Measurements from ENCODE around the gene PPM1J.

PPM1J gene

DNA sequence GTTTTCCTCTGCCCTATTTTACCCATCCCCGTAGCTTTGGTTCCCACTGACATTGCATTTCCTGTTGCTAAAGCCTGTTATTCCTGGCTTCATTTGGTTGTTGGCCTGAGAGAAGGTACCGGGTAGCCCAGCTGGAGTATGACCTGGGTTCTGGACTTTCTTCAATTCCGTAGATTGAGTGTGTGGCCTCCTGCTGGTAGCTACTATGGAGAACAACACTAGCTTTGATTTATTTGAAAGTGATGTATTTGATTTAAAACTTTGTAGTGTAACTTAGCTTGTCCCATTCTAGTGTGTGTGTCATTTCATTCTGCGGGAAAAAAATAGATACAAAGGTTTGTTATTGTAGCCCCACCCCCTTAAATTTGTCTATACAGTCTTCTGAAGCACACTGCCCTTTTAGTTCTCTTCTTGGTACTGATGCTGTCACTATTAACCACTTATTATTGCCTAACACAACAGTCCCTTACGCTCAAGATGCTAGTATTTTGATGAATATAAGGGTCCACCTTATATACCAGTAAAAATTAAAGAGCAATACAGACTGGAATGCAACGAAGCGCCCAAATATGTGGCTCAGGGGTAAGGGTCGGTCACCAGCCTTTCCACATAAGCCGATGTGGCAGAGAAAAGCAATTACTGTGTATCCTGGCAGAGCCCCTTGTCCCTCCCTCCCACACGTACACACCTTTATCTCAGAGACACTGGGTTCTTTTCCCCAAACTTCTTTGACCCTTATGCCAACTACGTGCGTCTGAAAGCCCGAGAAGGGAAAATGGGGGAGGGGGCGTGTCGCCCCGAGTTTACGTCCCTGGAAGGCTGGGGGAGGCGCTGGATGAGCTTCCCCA lies 41.3 kb downstream of the PPM1J start:
- in situ Hi-C loops (cut with MboI; ENCODE audit: low sequenced_read_pairs, unreplicated experiment) = no loop called here

DNA sequence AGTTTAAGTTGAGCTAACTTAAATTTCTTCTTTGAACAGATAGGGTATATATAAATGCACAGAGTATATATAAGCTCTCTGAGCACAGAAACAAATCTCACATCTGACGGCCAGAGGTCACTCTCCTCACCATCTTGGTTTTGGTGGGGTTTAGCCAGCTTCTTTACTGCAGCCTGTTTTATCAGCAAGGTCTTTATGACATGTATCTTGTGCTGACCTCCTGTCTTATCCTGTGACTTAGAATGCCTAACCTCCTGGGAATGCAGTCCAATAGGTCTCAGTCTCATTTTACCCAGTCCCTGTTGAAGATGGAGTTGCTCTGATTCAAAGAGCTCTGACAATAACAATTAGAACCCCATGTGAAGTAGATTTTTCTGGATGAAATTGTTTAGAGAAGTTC lies 42.3 kb downstream of the PPM1J start:
- TF ChIP-seq, protein P1, sequence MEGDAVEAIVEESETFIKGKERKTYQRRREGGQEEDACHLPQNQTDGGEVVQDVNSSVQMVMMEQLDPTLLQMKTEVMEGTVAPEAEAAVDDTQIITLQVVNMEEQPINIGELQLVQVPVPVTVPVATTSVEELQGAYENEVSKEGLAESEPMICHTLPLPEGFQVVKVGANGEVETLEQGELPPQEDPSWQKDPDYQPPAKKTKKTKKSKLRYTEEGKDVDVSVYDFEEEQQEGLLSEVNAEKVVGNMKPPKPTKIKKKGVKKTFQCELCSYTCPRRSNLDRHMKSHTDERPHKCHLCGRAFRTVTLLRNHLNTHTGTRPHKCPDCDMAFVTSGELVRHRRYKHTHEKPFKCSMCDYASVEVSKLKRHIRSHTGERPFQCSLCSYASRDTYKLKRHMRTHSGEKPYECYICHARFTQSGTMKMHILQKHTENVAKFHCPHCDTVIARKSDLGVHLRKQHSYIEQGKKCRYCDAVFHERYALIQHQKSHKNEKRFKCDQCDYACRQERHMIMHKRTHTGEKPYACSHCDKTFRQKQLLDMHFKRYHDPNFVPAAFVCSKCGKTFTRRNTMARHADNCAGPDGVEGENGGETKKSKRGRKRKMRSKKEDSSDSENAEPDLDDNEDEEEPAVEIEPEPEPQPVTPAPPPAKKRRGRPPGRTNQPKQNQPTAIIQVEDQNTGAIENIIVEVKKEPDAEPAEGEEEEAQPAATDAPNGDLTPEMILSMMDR (IDR thresholded peaks at IDR 0.05; ENCODE audit: borderline replicate concordance, control extremely low read depth, extremely low read depth, insufficient read depth, missing control alignments) = no peak
- no peak for DNase-seq (ENCODE audit: low spot score)
- in situ Hi-C loops (cut with MboI; ENCODE audit: low sequenced_read_pairs, unreplicated experiment) = no loop called here

More for the DNA sequence above, 41.3 kb downstream of the PPM1J start:
- TF ChIP-seq, protein P1 (IDR thresholded peaks at IDR 0.05; ENCODE audit: borderline replicate concordance, control extremely low read depth, extremely low read depth, insufficient read depth, missing control alignments) = peak; percentile 28
- DNase-seq (ENCODE audit: low spot score) = no peak

DNA sequence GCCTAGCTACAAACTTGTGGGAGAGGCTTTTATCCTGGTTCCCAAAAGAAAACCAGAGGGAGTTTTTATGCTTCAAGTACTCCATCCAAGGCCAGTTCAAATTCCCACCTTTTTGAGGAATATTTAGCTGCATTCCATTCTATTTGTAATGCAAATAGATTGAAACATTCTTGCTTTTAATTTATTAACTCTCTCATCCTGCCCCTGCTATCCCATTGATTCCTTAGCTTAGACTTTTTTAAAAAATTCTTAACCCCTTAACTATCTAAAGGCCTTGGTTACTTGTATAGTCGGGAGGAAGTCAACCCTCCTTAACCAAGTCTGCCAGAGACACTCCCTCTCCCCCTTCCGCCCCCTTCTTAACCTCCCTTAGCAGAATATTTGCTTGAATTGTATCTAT lies 43.1 kb downstream of the PPM1J start:
- in situ Hi-C loops (cut with MboI; ENCODE audit: low sequenced_read_pairs, unreplicated experiment) = no loop called here
- TF ChIP-seq, protein P1 (IDR thresholded peaks at IDR 0.05; ENCODE audit: borderline replicate concordance, control extremely low read depth, extremely low read depth, insufficient read depth, missing control alignments) = no peak
- DNase-seq (ENCODE audit: low spot score) = no peak

DNA sequence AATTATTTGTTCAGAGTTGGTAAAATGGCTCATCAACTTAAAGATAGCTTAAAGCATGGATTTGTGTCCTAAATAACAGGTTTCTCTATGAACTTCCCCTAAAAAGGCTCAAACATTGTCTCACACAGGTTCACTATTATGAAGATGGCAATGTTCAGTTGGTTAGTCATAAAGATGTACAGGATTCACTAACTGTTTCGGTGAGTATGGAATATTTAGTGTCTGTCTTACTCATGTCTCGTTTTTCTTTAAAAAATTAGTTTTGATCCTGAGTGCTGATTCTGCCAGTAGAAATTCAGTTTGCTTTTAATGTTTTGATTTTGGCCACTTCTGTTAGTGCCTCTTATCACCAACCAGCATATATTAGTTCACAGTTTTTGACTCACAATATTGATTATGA lies 48.2 kb downstream of the PPM1J start:
- TF ChIP-seq, protein P1 (IDR thresholded peaks at IDR 0.05; ENCODE audit: borderline replicate concordance, control extremely low read depth, extremely low read depth, insufficient read depth, missing control alignments) = no peak
- in situ Hi-C loops (cut with MboI; ENCODE audit: low sequenced_read_pairs, unreplicated experiment) = no loop called here
- DNase-seq (ENCODE audit: low spot score) = no peak

DNA sequence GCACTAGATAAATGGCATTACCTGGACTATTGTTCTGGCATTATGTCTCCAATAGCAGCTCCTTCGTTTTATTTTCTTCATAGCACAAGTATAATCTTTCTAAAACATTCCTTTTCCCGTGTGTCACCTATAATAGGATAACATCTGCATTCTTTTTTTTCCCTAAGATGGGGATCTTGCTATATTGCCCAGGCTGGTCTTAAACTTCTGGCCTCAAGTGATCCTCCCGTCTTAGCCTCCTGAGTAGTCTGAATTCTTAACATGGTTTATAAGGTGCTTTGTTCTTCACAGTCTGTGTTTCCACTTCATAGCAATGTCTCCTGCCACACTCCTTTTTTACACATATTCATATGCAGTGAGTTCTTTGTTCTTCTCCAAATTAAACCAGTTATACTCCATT lies 49.3 kb downstream of the PPM1J start:
- in situ Hi-C loops (cut with MboI; ENCODE audit: low sequenced_read_pairs, unreplicated experiment) = no loop called here
- TF ChIP-seq, protein P1 (IDR thresholded peaks at IDR 0.05; ENCODE audit: borderline replicate concordance, control extremely low read depth, extremely low read depth, insufficient read depth, missing control alignments) = no peak
- no peak for DNase-seq (ENCODE audit: low spot score)
